Measurements from ENCODE around the gene TMEM87B.

The TMEM87B gene

GRCh38 chr2:112054847-112055729, at the start of gene TMEM87B:
Gene TMEM87B, plus strand, starts transcription at chr2:112055269. Its CDS starts 323 bp downstream, at chr2:112055592.
- peak; percentile 99 for DNase-seq

GRCh38 chr2:112005406-112006075, 49.5 kb upstream of the TMEM87B start:
- DNase-seq = no peak

- DNase-seq = no peak
Observed at GRCh38 chr2:112006076-112006410, 49.0 kb upstream of the TMEM87B start.

GRCh38 chr2:112007493-112007892, 47.6 kb upstream of the TMEM87B start:
- DNase-seq = no peak

- DNase-seq = no peak
Observed at GRCh38 chr2:112008910-112009485, 46.1 kb upstream of the TMEM87B start.

- no peak for DNase-seq
Observed at GRCh38 chr2:112010751-112011150, 44.3 kb upstream of the TMEM87B start.

- no peak for DNase-seq
Observed at GRCh38 chr2:112012556-112012955, 42.5 kb upstream of the TMEM87B start.

- DNase-seq = no peak
Observed at GRCh38 chr2:112018846-112019245, 36.2 kb upstream of the TMEM87B start.

- DNase-seq = no peak
Observed at GRCh38 chr2:112019569-112019982, 35.5 kb upstream of the TMEM87B start.

- no peak for DNase-seq
Observed at GRCh38 chr2:112020561-112020960, 34.5 kb upstream of the TMEM87B start.

GRCh38 chr2:112021290-112021689, 33.8 kb upstream of the TMEM87B start:
- DNase-seq = no peak

- DNase-seq = no peak
Observed at GRCh38 chr2:112021781-112022231, 33.3 kb upstream of the TMEM87B start.

GRCh38 chr2:112023707-112024106, 31.4 kb upstream of the TMEM87B start:
- no peak for DNase-seq

- no peak for DNase-seq
Observed at GRCh38 chr2:112024231-112024630, 30.8 kb upstream of the TMEM87B start.

- DNase-seq = no peak
Observed at GRCh38 chr2:112024896-112025491, 30.1 kb upstream of the TMEM87B start.

GRCh38 chr2:112026509-112026908, 28.6 kb upstream of the TMEM87B start:
- no peak for DNase-seq

GRCh38 chr2:112027767-112028166, 27.3 kb upstream of the TMEM87B start:
- no peak for DNase-seq

GRCh38 chr2:112029164-112029563, 25.9 kb upstream of the TMEM87B start:
- DNase-seq = no peak

- DNase-seq = peak; percentile 47
Observed at GRCh38 chr2:112031473-112032223, 23.4 kb upstream of the TMEM87B start.

GRCh38 chr2:112032224-112032586, 22.9 kb upstream of the TMEM87B start:
- no peak for DNase-seq

GRCh38 chr2:112032689-112033465, 22.2 kb upstream of the TMEM87B start:
- no peak for DNase-seq

GRCh38 chr2:112033600-112033999, 21.5 kb upstream of the TMEM87B start:
- DNase-seq = no peak

Data from right hindlimb (tissue), 1 donor.